Measurements from ENCODE around the gene PACS2.

DNA sequence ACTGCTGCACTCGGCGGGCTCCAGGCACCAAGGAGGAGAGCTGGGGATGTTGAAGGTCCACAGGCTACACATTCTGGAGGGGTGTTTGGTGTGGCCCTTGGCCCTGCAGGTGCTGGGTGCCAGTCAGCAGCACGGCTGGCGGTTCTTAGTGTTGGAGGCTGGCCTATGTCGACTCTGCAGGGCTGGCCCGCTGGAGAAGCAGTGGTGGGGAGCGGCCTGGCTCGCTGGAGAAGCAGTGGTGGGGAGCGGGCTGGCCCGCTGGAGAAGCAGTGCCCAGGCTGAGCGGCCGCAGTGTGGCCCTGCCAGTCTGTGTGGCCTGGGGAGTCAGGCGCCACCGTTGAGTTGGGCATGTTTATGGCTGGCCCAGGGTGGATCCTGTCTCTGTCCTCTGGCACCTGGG, 132.4 kb downstream of the PACS2 start:
- TF ChIP-seq, protein P1, sequence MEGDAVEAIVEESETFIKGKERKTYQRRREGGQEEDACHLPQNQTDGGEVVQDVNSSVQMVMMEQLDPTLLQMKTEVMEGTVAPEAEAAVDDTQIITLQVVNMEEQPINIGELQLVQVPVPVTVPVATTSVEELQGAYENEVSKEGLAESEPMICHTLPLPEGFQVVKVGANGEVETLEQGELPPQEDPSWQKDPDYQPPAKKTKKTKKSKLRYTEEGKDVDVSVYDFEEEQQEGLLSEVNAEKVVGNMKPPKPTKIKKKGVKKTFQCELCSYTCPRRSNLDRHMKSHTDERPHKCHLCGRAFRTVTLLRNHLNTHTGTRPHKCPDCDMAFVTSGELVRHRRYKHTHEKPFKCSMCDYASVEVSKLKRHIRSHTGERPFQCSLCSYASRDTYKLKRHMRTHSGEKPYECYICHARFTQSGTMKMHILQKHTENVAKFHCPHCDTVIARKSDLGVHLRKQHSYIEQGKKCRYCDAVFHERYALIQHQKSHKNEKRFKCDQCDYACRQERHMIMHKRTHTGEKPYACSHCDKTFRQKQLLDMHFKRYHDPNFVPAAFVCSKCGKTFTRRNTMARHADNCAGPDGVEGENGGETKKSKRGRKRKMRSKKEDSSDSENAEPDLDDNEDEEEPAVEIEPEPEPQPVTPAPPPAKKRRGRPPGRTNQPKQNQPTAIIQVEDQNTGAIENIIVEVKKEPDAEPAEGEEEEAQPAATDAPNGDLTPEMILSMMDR (IDR thresholded peaks at IDR 0.05): no peak
- no peak for TF ChIP-seq EZH2 (IDR thresholded peaks at IDR 0.05; ENCODE audit: borderline replicate concordance, insufficient read depth, low read depth, low read length, poor library complexity, severe bottlenecking)
